C4-2B (cell line): ENCODE data around the gene CORIN.

Experiments
- ZFX ChIP-seq: fragments of 450-650 bp; IDR thresholded peaks from 2 replicates; pipeline ENCODE4 v1.6.1; 2017
- TF ChIP-seq, protein P1 (sequence below): fragments of 450-650 bp; conservative IDR thresholded peaks from 2 replicates; pipeline ENCODE4 v1.5.1; 2017; ENCODE audit warnings: mild to moderate bottlenecking

DNA sequence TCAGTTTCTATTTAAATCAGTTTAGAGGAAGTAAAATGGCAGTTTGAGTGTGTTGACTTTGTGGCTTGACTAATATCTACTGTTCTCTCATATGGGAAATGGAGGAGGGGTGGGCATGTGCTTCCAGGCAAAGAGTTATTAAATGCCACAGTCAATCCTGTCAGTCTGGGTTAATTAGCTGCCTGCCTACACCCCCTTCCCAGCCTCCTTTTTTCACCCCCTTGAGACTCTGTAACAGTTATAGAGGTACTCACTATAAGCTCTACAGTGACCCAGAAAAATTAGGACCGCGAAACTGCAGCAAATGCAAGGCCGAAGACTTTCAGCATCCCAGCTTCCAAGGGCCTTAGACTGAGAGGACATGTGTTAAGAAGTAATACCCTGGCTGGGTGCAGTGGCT lies 165.2 kb downstream of the CORIN start:
- TF ChIP-seq, protein P1, sequence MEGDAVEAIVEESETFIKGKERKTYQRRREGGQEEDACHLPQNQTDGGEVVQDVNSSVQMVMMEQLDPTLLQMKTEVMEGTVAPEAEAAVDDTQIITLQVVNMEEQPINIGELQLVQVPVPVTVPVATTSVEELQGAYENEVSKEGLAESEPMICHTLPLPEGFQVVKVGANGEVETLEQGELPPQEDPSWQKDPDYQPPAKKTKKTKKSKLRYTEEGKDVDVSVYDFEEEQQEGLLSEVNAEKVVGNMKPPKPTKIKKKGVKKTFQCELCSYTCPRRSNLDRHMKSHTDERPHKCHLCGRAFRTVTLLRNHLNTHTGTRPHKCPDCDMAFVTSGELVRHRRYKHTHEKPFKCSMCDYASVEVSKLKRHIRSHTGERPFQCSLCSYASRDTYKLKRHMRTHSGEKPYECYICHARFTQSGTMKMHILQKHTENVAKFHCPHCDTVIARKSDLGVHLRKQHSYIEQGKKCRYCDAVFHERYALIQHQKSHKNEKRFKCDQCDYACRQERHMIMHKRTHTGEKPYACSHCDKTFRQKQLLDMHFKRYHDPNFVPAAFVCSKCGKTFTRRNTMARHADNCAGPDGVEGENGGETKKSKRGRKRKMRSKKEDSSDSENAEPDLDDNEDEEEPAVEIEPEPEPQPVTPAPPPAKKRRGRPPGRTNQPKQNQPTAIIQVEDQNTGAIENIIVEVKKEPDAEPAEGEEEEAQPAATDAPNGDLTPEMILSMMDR, result no peak
- TF ChIP-seq ZFX, result no peak
